Left forelimb (tissue), 1 donor: ENCODE data around the gene FOXD2.
"Not testable (repeated sequence)": the region's sequence is repeated elsewhere in the genome, so short reads cannot be mapped to it uniquely, and the experiment has no call there.

Experiments
- DNase-seq: peaks from one replicate; pipeline ENCODE4 v3.0.0-alpha.2; 2018; ENCODE audit warnings: low spot score

The FOXD2 gene

DNA sequence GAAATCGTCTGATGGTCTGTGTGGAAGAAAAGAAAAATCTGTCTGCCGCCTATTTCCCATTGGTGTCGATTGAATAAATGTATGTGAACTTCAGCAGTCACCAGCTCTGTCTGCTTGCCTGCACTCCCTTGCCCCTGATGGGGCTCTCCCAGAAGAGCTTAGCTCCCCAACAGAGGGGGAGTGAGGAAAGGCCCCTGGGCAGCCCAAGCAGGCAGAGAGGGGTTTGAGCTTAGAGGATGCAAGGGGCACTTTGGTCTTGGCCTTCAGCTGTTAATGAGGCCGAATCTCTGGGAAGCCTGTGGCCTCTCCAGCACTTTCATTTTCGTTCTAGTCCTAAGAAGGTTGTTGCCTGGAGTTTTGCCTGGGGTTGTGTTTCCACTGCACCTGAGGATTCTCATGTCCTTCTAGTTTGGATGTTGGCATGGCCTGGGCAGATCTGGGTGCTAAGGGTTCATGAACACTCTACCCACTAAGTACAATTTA lies 2.8 kb downstream of the FOXD2 start:
- peak; percentile 55 for DNase-seq

DNA sequence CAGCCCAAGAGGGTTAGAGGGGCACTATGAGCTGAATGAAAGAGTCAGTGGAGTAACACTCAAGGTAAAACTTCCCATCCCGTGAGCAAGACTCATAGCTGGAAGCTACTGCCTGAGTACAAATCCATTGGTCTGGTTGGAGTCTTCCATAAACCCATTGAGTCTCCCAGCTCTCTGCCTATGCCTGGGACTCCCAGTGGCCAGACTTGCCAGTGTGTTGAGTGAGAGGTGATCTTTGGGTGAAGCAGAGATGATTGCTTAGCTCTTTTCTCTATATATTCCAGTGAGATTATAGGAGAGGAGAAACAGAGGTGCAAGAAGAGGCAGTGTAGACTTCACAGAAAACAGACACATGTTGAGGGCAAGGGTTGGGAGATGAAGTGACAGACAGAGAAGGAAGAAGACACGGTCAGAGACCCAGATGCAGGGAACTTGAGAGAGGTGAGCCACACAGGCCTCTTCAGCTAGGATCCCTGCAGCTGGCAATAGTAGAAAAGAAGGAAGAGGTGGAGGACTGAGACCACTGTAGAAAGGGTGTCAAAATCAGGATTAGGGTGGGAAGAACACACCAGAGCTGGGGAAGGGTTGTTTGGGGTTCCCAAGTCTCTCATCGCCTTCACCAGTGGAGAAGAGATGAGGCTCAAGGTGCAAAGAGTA lies 3.7 kb downstream of the FOXD2 start:
- peak; percentile 38 for DNase-seq

DNA sequence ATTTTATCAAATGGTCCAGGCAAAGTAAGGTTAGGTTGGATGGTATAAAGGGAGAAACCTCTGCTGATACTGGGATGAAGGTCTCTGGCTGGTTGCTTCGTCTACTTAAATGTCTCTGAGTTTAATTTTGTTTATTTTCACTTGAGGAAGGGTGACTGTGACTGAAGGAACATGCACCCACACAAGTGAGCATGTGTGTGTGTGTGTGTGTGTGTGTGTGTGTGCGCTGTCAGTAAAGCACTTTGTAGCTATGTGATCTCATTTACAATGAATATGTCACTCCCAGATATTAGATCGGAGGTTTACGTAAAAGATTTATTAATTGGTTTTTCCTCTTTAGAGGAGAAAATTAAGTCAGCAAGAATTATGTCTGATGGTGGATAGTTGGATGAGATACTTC lies 4.4 kb downstream of the FOXD2 start:
- DNase-seq: peak; percentile 36

DNA sequence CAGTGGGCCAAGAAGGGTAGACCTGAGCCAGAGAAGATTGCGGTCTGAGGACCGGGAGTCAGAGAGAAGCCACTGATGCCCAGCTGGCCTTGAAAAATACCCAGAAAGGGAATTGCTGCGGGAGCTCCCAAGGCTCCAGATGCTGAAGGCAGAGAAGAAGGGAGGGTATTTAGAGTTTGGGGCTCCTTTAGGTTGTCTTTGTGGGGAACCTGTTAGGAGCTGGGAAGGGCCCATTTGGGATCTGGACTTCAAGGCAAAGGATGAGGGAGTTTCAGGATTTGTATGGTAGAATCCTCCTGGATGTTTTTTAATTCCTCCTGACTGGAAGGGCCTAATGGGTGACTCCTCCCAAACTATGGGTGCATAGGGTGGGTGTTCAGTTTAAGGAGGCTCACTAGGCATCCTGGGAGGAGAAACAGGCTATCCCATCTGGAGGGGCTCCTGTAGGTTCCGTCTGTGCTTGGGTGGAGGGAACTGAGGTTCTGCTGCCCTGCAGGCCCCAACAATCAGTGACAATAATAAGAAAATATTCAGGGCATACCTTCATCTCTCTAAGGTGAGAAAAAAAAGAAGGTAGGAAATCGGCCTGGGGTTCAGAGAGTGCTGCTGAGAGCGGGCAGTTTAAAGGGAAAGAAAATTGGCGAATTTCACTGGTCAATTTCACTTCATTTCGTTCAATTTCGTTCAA lies 5.1 kb downstream of the FOXD2 start:
- no peak for DNase-seq

DNA sequence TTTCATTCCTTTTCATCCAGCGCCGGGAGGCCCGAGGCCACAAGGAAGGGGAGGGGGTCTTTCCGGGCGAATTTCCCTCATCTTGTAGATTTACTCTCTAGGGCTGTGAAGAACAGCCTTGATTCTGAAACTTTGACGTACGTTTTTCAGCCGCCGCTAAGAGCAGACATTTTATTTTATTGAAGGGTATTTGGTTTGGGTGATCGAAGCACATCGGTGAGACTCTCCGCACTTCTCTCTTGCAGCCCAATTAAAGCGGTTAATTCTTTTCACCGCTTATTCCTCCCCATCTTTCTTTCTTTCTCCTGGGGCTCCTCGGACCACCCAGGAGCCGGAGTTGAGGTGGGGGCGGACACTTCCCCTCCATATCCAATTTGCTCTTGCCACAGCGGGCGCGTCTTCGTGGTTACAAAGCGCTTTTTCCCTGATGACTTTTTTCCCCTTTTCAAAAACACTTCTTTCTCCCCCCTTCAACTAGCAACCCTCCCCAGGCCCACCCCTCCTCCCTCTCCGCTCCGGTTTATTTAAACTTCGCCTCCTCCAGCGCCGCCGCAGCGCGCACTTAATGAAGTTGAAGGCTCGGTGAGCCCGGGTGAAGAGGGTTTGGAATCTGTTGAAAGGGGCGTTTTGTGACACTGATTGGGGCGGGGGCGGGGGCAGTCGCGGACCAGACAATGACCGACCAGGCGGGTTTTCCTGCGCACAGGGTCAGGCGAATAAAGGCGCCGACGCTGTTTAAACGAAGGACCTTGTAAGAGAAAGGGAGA lies 5.9 kb downstream of the FOXD2 start:
- DNase-seq: no peak

DNA sequence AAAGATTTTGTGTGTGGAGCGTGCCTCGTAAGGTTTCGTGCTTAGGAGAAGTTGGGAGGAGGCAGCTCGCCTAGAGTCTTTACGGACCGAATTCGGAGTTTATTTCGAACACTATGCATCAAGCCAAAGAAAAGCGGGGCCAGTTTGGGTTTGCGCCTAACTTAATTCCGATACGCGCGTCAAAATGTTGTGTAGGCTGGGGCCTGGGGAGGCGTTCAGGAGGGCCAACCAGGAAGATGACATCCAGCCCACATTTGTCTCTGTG lies 6.4 kb downstream of the FOXD2 start:
- no peak for DNase-seq

DNA sequence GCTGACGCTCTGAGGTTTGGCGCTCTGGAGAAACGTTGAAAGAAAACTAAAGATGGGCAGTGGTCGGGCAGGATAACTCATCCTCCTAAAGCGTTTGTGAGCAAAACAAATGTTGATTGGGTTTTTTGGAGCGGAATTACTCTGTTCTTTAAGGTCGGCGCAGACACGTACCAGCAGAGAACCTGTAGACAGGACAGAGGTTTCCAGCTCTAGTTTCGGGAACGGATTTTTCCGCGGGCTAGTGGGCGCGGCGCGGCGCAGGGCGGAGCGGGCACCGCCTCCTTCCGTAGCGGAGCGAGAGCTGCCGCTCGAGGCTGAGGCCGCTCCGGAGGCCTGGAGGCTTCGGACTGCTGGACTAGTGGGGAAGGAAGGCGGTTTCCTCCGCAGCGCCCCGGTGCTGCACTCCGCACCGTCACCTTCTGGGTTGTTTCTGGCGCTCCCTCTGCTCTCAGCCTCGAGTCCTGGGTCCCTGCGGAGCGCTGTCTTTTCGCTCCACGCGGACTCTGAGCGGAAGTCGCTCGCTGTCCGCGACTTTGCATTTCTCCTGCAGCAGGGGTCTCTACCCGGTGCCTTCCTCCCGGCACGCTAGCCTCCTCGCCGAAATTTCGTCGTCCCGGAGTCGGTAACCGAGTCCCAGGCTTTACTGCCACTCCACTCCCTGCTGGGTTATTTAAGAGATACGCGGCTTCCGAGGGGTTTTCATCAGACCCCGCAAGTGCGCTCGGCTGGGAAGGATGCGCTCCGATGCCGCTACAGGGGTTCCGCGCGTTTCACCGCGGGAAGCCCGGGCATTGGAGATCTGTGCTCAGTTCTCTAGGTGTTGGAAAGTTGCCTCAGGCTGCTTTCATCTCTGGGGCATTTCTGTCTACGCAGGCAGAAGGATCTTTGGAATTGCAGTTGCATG lies 7.0 kb downstream of the FOXD2 start:
- no peak for DNase-seq

DNA sequence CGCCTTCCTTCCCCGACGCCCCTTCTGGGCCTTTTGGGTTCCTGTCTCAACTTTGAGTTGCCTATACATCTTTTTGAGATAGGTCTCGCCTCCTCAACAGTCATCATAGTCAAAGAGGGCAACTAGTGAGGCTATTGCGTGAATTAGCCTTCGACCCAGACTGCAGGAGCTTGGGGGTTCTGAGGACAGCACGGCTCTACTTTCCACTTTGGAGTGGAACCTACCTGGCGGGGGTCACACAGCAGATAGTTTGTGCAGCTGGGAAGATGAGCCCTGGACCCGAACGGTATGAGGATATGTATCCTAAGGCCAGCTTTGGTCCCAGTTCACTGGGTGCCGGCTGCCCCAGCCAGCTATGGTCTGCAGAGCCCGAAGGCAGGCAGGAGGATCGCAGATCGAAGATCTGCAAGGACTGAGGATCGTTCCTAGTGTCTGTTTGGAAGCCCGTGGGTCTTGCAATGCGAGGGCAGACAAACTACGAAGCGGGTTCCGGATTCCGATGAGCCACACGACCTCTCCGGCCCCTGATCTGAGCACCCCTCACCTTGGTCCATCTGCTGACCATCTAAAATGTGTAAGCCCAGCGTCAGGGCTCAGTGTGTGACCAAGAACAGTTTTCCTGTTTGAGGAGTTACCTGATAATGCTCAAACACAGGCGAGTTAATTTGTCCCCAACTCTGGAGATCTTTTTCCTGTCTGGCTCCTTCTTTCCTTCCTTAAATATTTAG lies 8.1 kb downstream of the FOXD2 start:
- peak; percentile 59 for DNase-seq

DNA sequence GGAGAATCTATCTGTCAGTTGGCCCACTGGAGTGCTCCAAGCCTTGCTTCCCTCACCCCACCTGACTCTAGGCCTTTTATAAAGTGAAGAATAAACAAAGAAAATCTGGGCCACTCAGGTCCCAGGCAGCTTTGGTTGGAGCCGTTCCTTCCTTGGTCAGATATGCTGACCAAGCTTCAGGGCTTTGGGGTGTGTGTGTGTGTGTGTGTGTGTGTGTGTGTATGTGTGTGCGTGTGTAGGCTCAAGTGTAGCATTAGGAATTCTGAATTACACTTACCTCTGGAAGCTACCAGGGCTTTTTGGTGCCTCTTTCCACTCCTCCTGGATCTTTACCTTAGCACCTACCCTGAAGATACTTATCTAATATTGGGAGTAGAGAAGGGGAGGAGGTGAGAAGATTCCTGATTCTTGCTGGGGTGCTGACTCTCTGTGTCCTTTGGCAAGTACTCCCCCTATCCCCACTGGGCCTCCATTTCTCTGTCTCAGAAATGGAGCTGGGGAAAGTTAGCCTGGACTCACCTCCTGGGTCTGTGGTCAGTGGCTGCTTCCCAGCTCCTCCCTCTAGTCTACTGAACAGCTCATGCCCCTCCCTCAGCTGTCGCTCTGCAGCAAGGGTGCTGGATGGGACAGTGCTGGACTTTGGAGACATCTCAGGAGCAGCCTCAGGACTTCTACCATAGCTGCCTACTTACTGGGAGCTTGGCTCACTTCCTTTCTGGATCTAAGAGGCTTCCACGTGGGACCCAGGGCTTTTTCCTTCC lies 10.8 kb downstream of the FOXD2 start:
- DNase-seq: peak; percentile 50

DNA sequence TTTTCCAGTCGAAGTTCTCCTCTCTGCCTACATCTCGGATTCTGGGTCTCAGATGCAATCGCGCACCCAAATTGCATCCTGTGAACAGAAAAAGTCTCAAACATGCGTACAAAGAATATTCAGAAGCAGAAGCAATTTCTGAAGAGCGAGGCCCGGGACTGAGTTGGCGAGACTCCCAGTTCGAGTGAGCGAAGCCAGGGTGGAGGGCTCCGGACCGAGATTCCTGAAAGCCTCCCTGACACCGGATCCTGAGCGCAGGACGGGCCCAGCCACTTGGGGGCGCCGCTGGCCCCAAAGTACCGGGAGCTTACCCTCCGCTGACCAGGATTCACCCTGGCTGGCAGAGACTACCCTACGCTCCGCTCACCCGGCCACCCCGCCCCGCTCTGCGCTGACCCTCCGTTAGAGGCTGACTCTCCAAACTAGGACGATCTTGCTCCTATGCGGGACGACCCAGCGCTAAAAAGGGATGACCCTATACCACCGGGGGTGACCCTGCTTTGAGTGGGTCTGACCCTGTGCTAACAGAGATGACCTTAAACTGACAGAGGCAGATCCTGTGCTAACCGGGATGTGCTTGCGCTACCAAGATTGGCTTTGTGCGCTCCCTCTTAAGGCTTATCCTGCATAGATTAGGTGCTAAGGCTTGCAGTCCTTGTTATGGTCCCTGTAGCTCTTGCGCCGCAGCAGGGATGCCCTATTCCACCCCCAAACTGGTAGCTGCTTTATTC lies 12.1 kb downstream of the FOXD2 start:
- peak; percentile 63 for DNase-seq

DNA sequence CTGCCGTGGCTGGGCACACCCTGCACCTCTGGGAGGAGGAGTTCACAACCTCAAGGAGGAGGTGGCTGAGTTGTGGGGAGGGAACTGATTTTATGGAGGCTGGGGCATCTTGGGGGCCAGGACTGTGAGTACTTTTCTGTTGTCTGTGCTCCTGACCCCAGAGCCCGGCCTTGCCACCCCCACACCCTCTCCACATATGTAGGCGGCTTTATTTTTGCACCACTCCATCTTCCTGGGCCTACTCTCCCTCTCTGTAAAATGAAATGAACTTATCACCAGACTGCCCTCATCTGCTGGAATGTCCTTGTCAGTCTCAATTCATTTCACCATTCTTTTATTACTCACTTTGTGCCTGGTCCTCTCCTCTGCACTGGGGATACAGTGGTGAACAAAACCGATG lies 12.8 kb downstream of the FOXD2 start:
- peak; percentile 34 for DNase-seq

DNA sequence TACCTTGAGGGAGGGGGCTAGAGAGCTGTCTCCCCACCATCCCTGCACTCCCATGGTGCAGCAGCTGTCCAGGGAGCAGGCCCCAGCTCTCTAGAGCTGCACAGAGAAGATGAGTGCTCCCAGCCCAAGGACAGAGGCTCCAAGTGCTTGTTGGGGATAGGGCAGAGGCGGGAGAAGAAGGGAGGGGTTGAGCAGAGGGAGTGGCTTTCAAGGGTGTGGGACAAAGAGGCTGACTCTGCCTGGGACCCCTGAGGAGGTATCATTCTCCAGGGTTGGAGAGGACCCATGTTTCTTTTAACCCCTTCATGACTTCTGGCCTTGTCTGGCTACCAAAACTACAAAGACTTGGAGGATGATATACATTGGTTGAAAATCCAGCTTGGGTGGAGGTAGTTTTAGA lies 14.6 kb downstream of the FOXD2 start:
- DNase-seq: no peak

DNA sequence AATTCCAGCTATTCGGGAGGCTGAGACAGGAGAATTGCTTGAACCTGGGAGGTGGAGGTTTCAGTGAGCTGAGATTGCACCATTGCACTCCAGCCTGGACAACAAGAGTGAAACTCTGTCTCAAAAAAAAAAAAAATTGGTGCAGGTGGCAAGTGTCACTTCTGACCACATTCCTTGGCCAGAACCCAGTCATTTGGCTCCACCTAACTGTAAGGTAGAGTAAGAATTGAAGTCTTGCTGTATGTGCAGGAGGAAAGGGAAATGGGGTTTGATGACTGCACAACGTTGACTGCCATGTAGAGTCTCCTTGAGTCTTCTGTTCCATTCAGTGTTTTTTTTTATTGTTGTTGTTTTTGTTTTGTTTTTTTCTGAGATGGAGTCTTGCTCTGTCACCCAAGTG lies 16.1 kb downstream of the FOXD2 start:
- DNase-seq: not testable (repeated sequence)

DNA sequence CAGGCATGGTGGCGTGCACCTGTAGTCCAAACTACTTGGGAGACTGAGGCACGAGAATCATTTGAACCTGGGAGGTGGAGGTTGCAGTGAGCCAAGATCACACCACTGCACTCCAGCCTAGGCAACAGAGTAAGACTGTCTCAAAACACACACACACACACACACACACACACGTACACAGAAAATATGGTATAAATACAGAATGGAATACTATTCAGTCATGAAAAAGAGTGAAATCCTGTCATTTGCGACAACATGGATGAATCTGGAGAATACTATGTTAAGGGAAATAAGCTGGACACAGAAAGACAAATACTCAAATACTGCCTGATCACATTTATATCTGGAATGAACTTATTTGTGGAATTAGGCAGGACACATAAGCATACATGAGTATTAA lies 18.4 kb downstream of the FOXD2 start:
- DNase-seq: no peak

DNA sequence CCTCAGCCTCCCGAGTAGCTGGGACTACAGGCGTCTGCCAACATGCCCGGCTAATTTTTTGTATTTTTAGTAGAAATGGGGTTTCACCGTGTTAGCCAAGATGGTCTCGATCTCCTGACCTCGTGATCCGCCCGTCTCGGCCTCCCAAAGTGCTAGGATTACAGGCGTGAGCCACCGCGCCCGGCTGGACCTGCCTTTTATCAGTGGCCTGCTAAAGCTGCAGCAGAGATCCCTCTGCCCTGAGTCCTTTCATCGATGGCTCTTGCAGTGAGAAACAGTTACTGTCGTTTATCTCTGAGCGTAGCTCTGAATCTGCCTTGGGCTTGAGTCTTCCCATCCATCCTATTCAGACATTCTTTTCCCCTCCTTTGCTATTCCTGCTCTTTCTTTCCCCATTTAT lies 19.7 kb downstream of the FOXD2 start:
- not testable (repeated sequence) for DNase-seq

DNA sequence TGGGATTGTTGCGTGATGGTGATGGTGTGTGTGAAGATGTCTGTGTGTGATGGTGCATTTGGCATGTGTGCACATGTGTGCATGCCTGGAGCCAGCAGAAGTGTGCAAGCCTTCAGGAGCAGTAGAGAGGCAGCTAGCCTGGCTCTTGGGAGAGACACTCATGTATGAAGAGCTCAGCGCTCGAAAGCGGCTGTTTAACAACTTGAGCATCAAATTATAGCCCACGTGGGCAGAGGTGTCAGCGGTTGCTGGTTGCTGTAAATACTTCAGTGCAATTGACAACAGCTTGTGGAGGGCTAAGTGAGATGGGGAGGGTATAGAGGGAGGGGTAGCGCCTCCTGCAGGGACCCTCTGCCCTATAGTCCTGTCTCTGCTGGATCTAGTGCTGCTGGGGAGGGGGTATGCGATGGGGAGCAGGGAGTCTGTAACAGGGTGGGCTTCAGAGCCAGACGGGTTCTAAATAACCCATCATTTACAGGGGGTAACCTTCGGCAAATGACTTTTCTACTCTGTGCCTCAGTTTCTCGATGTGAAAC lies 21.5 kb downstream of the FOXD2 start:
- DNase-seq: peak; percentile 25

DNA sequence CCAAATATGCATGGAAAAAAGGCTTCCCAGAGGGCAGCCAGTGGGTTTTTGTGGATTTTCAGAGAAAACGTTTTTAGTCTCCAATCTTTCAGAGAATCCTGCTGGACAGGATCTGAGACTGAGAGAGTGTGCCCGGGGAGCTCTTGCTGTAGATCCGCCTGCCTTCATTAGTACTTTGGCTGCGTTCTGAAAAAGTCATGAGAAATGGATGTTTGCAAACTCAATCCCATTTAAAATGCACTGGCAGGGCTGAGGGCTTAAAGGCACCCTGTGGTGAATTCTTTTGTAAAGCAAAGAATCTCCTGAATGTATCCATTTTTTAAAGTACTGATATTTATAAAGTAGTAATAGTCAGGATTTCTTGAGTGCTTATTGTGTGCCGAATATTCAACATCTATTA lies 22.2 kb downstream of the FOXD2 start:
- no peak for DNase-seq

DNA sequence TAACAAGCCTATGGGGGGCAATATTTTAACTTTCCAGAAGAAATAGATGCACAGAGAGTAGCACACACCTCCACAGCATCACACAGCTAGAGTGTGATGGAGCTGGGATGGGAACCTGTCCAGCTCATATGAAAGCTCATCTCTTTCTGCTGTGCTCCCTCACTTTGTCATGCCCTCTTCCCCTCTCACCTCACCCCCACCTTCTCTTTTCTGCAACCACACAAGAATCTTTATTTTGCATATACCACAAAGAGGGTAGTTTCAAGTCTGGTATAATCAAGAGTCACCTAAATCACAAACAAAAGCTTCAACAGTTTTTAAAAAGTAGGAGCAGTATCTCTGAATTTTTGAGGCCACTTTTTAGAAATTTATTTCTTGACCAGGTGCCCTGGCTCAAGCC lies 22.6 kb downstream of the FOXD2 start:
- DNase-seq: no peak

DNA sequence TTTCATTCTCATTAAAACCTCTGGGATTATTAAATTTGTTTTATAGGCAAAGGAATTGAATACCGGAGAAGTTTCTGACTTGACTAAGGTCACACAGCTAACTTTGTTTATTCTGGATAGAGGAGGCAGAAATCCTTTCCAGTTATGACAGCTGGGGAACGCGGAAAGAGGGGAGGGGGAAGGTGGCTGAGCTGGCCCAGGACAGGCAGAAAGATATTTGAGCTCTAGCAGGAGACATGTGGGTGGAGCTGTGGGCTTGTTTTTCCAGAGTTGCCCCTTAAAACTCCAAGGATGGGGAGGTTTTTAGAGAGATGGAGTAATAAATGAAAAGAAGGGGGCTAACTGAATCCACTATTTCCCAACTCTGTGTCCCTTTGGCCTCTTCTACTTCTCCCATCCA lies 27.8 kb downstream of the FOXD2 start:
- no peak for DNase-seq
